GM21576 (cell line): ENCODE measurements around the gene GSTK1.
"Not testable (repeated sequence)": the region's sequence is repeated elsewhere in the genome, so short reads cannot be mapped to it uniquely, and the experiment has no call there.

ENCODE experiments used
- ATAC-seq: cut with Tn5 transposase; IDR thresholded peaks from one replicate; pipeline ENCODE4 v1.9.1; 2021; ENCODE audit warnings: mild to moderate bottlenecking, moderate library complexity; ENCODE audit not compliant: unreplicated experiment

Gene GSTK1

DNA sequence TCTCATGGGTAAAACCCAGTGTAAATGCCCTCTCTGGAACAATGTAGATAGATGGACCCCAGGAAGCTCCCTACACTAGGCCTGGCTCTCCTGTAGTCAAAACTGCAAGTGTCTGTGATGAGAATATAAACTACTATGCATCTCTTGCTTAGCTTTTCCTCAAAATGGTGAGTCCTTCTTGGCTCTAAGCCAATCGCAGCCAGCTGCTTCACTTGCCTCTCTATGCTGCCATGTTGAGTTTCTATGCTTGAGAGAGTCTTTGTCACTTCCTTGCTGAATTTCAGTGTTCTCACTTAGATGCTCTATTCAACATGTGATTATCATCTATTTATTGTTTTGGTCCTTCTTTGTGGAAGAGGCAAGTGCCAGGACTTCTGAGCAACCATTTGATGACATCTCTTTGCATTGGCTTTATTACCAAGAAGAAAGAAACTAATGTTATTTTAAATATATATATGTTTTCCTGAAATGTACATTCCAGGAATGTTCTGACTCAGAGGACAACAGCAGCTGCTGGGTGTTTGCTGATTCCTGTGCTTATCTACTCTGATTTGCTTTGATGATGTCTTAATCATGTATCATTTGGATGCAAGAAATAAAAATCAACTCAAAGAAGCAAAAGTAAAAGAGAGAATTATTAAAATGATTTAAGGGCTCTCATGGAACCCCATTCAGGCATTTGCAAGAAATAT, 24.8 kb upstream of the GSTK1 start:
- no peak for ATAC-seq

DNA sequence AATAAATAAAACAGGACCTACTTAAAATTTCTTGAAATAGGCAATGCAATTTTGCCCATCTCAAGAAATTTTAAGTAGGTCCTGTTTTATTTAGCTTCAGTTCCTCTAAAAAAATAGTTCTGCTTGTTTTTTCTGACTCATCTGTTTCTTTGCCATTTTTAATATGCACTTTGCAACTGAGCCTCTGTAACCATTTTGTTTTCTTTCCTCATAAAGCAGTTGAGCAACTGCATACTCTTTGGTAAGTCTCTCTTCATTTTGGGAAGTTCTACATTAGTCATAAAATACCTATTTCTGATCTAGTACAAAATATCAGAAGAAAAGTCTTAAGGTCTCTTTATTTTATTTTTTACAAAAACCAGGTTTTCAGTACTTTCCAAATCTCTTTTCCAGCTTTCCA, 23.4 kb upstream of the GSTK1 start:
- ATAC-seq: no peak

DNA sequence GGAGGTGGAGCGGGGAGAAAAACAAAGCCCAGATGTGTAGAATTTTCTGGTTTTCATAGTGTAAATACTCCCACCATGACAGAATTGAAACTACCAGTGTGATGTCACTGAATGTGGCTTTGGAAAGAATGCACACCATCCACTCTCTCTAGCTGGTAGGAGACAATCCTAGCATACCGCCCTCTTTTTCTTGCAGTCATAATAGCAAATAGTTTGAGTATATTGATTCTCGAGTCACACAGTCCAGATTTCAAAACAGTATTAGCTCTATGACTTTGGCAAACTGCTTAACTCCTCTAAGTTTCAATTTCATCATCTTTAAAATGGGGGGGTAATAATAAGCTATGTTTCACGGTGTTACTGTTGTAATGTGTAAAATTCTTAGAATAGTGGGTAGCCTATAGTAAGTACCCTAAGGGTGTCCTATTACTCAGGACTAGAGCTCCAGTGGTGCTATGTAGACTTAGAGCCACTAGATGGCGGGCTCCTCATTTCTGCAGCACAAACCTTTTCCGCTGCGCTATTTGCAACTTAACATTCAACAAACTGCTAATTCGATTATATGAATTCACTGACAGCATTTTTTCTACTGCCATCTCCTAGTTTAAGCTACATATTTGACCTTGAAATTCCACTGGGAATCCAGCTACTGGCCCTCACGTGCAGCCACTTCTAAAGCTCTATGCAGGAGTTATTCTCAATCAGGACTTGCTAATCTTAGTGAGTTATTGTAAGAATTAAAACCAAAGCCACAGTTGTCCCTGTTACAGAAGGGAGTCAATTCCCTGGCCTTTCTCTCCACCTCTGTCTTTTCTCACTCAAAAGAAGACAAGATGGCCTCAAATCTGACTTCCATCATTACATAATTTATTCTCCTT, 22.7 kb upstream of the GSTK1 start:
- peak; percentile 94 for ATAC-seq

DNA sequence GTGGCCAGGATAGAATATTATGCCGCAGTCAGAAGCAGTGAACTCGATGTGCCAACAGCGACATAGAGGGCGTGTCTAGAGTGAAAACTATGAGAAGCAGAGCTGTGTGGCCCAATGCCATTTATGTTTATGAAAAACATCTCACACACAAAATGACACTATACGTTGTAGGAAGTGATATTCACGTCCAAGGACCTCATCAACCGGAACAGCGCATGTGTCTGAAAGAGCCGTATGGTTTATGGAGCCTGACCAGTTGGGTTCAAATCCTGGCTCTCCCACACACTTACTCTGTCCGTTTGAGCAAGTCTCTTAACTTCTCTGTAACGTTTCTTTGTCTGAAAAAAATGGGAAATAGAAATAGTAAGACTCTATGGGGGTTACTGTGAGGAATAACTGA, 20.9 kb upstream of the GSTK1 start:
- ATAC-seq: no peak

DNA sequence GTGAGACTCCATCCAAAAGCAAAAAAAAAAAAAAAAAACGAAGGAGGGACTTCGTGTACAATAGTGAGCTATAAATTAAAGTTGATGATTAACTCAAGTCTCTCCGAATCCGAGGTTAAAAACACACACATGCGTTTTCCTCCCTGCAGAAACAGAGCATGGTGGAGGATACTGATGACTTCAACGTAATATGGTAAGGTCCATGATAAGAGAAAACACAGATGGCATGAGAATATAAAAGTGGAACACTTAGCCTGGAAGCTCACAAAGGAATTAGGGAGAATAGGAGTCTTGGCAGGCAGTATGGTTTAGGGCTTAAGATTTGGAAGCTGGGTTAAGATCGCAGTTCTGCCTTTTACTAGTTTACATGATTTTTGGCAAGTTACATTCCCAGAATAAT, 20.1 kb upstream of the GSTK1 start:
- no peak for ATAC-seq

DNA sequence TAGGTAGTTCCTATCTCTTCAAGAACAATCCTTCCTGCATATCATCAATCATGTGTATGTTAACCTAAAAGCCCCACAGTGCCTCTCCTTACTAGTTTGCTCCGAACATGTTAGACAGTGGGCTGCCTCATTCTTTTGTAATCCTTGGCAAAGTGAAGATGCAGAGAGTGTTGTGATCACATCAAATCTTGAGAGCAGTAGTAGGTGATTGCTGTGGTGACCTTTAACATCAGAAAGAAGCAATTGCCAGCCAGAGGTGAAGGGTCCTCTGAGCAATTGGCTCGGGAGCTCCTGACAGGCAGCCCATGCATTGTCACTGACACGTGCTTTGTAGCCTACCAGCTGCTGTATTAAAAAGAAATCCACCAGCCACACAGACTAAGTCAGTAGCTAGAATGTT, 19.6 kb upstream of the GSTK1 start:
- no peak for ATAC-seq

DNA sequence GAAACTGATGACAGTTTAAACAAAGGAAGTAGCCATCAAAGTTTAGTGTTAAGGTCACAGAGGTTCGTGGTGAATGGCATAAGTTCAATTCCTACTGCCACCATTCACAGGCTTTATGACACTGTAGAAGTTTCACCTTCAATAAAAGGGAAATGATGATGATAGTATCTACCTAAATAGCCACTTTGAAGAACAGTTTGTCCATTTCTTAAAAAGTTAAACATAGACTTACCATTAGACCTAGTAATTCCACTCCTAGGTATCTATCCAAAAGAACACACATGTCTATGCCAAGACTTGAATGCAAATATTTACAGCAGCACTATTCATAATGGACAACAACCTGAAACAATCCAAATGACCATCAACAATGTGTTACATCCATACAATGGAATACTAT, 18.9 kb upstream of the GSTK1 start:
- no peak for ATAC-seq

DNA sequence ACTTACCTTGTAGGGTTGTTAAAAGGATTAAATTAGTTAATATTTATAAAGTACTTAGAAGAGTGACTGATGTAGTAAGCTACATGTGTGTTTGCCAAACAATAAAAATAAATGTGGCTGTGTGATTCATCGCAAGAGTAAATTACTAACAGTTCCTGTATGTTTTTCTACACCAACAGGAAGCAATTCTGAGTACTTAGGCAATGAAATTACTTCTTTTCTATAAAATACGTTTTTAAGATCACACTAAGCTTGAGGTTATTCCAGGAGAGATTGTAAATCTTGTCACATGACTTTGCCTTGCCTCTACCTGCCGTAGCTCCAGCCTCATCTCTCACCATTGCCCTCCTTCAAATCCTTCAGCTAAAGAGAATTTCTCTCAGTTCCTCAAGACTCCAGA, 18.1 kb upstream of the GSTK1 start:
- ATAC-seq: no peak

DNA sequence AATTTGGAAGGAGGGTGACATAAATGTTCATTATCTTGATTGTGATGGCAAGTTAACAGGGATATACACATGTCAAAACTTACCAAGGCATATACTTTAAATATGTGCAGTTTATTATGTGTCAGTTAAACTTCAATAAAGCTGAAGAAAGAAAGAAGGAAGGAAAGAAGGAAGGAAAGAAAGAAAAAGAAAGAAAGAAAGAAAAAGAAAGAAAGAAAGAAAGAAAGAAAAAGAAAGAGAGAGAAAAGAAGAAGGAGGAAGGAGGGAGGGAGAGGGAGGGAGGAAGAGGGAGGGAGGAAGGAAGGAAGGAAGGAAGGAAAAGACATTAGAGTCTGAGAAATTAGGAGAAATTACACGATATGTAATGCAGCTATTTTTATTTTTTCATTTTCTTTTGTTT, 15.9 kb upstream of the GSTK1 start:
- ATAC-seq: no peak

DNA sequence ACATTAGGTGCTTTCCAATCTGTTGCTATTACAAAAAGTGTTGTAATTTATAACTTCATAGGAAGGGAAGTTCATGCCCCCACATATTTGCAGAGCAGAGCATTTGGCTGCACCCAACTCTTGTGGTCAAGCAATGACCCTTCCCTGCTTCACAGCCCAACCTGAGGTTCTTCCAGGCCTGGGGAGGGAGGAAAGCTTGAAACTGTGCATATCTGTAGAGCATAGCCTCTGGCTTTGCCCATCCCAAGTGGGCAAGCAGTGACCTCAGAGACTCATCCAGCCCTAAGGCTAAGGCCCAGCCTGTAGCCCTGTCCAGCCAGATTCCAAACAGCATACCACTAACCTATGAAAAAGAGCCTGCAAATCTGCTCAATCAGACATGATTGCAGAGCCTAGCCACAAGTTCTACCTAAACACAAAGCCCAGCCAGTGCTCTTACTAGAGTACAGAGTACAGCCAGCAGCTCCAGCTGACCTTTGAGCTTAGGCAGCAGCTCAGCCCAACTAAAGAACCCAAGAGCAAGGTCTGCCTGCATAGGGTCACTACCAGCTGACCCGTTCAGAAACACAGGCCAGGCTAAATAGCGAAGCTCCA, 14.4 kb upstream of the GSTK1 start:
- no peak for ATAC-seq

DNA sequence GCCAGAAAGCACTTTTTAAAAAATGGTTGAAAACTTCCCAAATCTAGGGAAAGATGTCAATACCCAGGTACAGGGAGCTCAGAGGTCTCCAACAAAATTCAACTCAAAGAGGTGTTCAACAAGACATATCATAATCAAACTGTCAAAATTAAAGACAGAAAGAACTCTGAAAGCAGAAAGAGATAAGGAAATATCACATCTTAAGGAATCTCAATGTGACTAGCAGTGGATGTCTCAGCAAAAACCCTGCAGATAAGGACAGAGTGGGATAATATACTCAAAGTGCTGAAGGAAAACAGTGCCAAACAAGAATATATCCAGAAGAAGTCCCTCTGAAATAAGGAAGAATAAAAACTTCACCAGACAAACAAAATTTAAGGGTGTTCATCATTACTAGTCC, 13.0 kb upstream of the GSTK1 start:
- ATAC-seq: no peak

DNA sequence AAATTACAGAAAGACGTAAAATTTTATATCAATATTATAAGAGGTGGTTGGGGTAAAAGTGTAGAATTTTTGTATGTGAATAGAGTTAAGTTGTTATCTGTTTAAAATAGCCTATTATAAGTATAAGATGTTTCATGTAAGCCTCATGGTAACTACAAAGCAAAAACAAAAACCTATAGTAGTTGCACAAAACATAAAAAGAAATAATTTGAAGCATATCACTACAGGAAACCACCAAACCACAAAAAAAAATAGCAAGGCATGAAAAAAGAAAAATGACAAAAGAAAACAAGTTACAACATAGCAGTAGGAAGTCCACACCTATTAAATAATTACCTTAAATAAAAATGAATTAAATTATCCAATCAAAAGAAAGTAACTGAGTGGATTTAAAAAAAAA, 12.4 kb upstream of the GSTK1 start:
- no peak for ATAC-seq

DNA sequence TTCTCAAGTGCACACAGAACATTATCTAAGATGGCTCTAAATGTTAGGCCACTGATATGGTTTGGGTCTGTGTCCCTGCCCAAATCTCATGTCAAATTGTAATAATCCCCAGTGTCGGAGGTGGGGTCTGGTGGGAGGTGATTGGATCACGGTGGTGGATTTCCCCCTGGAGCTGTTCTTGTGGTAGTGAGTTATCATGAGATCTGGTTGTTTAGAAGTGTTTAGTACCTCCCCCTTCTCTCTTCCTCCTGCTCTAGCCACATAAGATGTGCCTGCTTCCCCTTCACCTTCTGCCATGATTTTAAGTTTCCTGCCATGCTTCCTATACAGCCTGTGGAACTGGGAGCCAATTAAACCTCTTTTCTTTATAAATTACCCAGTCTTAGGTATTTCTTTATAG, 11.2 kb upstream of the GSTK1 start:
- no peak for ATAC-seq

DNA sequence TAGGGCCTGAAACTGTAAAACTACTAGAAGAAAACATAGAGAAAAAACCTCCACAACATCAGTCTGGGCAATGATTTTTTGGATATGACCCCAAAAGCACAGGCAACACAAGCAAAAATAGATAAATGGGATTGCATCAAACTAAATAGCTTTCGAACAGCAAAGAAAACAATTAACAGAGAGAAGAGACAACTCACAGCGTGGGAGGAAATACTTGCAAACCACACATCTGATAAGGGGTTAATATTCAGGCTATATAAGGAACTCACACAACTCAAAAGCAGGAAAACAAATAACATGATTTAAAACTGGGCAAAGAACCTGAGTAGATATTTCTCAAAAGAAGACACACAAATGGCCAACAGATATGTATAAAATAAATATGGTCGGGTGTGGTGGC, 7.7 kb upstream of the GSTK1 start:
- ATAC-seq: no peak

DNA sequence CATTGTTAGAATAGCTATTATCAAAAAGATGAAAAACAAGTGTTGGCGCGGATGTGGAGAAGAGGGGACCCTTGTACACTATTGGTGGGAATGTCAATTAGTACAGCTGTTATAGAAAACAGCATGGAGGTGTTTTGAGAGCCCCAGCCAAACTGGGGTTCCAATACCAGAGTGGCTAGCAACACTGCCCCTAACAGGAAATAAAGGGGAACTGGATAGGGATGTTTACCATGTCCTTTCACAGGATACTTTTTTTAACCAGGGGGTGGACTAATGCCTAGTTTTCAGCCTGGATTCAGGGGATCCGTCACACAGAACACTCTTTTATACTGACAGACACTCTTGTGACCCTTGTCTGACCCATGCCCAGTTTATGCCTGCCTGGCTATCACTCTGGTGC, 6.9 kb upstream of the GSTK1 start:
- ATAC-seq: no peak

DNA sequence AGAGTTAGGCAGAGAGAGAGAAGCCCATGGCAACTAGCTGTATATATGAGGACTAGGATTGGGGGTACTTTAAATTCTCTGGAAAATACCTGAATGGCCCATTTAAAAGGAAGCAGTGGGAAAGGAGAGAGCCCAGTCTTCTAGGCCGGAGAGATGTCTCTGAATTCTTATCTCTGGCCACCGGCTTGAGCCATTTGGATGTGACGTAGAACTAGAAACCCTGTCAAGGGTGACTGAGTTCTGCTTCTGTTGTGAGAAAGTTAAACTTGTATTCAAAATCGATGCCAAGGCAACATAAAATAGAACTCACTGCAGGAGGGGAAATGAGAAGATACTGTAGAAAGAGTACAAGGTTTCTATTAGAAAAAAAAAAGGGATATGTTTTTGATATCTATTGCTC, 6.3 kb upstream of the GSTK1 start:
- ATAC-seq: peak; percentile 88

DNA sequence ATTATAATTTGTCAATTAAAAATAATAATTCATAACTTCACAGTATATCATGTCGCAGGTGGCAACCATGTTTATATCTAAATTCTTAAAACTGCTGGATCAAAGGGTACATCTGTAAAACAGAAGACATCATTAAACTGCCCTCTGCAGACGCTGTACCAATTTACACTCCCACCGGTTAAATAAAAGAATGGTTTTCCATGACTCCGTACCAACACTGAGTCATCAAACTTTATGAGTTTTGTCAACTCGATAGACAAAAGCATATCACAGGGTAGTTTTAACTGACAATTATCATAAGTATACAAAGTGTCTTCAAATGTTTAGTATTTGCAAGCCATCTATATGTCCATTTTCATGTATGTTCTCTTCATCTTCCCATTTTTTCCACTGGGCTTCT, 5.7 kb upstream of the GSTK1 start:
- no peak for ATAC-seq

DNA sequence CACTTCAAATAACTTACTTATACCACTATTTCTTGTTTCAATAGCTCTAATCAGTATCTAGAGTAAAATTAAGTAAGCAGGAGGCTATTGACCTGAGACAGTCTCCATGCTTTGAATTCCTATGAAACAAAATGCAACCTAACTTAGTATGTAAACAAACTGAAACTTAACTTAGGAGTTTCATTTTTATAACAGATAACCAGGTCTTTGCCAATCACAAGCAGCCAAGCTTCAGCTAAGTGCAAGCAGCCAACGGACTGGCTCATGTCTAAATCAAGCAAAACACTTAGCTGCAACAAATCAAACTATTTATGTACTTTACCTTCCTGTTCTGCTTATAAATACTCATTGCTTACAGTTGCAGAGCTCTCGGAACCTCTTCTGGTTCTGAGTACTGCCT, 4.4 kb upstream of the GSTK1 start:
- ATAC-seq: peak; percentile 35

DNA sequence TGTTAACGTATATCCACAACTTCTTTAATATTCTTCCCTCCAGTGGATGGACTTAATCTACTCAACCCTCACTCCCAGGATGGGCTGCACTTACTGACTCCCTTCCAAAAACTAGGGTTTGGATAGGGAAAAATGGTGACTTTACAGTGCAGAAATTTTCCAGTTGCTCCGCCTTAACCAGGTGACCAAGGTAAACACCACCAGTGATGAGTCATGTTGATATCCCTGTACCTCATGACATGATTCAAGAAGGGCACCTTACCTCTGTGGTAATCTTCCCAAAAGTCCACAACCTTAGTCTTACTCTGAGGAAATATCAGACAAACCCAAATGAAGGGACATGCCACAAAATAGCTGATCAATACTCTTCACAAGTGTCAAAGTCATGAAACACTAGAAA, 3.5 kb upstream of the GSTK1 start:
- no peak for ATAC-seq

DNA sequence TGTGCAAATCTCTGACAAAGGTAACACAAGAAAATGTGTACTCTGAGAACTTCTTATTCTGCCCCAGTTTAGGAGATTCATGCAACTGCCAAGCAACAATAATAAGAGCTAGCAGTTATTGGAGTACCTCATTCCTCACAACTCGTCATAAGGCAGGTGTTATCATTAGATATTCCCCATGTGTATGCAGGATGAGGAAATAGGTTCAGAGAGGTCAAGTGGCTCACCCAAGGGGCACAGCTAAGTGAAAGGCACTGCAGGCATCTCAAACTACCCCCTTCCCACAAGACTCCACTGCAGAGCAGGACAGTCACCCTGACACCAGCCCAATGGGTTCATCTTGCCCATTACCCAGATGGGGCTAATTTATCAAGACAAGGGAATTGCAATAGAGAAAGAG, 1.3 kb upstream of the GSTK1 start:
- ATAC-seq: no peak

DNA sequence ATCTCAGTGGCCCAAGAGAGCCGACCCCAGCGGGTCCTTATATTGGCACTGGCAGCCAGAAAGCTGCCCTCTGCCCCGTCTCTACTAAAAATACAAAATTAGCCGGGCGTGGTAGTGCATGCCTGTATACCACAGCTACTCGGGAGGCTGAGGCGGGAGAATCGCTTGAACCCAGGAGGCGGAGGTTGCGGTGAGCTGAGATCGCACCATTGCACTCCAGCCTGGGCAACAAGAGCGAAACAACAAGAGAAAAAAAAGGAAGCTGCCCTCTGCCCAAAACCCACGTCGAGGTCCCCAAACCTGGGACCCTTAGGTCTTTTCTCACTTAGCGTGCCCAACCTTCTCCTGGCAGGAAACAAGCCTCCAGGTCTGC, 941 bp downstream of the GSTK1 start:
- not testable (repeated sequence) for ATAC-seq

DNA sequence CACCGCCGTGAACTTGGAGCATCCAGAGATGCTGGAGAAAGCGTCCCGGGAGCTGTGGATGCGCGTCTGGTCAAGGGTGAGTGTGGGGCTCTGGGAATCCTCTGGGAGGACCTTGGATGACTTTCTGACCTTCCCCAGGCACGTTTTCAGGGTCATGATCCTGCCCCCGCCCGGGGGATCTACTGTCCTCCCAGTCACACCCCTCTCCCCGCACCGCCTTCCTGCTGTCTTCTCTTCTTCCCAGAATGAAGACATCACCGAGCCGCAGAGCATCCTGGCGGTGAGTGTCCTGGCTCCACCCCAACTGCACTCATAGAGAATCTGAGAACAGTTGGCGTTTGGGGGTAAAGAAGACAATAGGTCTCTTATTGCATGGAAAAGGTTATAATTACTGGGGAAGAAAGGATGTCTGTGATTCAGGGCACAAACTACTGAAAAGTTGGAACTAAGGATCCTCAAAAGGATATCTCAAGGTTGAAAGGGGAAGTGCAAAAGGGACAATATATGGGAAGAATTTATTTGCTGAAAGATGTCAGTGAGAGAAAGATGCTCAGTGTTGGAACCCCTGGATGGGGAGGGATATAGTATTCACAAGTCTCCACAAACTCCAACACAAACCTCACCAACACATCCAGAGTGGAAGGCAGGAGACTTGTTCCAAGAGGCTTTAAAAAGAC, 1.9 kb downstream of the GSTK1 start:
- no peak for ATAC-seq
